Measurements from ENCODE around the gene TLX1.
A peak's percentile ranks its signal among the peaks of the same experiment; 100 is the strongest.

Gene TLX1

DNA sequence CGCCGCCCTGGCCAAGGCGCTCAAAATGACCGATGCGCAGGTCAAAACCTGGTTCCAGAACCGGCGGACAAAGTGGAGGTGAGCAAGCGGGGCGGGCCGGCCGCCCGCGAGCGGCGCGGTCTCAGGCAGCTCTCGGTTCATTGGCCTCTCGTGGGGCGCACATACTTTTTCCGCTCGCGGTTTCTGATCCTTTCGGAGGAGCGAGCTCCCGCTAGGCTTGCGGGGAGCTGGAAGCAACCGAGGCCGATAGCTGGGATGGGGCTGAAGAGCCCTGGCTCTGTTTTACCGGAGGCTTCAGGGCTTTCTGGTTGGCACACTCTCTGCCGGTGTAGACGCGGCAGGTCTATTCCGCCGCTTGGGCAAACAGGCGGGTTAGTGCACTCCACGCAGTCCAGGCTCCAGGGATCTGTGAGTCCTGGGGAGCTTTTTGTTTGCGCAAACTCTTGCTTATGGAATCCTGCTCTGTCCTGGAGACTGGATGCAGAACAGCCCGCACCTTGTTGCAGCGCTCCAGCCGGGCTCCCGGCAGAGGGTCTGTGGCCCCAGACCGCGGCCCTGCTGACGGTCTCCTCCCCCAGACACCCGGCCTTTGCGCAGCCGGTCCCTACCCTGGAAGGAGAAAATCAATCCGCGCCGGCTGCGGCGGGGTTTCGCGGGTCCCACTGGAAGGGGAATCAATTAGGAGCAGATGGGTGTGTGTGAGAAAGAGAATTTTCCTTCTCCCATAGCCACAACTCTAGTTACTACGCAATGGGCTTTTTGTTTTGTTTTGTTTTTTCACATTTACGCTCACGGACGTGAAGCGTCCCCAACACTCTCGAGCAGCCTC, 3.4 kb downstream of the TLX1 start:
- no peak for DNase-seq

DNA sequence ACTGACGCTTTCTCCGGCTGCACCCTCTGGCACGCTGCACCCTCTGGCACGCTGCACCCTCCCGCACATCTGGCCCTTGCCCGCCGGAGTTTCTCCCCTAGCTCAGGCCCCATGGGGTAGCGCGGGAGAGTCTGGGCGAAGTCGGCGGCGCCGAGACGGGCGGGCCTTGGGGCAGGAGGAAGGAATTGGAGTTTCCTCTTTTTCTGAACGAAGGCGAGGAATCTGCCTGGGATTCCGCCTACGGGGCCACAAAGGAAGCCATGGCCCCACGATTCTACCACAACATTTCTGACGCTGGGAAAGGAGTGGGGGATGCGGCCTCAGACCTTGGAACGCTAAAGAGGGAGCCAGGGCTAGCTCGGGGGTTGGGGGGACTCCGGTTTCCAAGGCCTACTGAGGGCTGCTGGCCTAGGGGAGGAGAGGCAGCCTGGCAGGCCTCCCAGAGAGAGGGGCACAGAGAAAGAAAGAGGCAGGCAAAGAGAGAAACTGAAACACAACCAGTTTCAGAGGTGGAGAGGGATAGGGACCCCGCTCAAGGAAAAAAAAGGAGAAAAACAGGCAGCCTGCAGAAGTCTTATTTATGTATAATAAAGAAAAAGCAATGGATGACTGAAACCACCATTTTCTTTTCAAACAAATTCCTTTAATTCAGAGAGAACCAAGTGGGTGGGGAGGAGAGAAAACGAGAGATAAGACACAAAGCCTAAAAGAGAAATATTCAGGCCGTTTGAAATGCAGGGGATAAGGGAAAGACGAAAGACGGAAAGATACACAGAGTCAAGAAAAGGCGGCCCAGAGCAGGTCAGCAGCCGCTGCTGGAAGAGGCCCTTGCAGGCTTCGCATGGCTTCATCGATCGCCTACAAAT, 4.3 kb downstream of the TLX1 start:
- no peak for DNase-seq

DNA sequence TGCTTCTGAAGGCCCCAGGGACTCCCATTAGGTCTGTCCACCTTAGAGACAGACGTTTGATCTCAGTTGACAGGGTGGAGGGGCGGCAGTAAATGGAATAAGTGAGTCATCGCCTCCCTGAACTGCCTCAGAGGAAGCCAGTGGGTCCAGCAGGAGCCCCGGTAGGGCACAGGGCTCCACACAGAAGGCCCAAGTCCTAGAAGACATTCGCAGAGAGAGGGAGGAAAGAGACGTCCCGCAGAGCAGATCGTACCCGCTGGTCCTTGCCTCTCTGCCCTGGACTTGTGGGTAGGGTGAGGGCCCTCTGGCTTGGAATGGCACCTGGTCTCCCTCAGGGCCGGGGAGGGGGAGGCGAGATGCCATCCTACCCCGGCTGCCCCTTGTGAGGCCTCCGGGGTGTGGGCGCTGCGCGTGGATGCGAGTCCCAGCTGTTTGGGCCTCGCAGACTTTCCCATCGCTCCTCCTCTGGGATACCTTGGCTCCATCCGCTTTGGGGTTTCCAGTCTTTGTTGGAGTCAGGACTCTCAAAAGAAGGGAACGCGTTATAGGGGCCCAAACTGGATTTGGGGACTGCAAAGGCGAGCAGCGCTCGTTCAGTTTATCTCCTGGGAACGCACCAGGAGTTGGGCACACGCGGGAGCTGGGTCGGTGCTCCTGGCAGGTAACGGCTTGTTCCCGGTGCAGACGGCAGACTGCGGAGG, 5.1 kb downstream of the TLX1 start:
- DNase-seq = no peak

DNA sequence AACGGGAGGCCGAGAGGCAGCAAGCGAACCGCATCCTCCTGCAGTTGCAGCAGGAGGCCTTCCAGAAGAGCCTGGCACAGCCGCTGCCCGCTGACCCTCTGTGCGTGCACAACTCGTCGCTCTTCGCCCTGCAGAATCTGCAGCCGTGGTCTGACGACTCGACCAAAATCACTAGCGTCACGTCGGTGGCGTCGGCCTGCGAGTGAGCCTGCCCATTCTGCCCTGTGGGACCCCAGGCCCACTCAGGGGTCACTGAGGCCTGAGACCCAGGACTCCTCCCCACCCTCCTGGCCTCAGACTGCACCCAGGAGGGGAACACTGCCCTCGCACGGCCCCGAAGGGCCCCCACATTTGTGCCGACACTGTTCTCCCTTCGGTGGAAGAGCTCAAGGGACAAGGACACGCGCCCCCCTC, 5.6 kb downstream of the TLX1 start:
- no peak for DNase-seq

- DNase-seq = no peak
Observed at GRCh38 chr10:101137271-101137670, 6.2 kb downstream of the TLX1 start.

DNA sequence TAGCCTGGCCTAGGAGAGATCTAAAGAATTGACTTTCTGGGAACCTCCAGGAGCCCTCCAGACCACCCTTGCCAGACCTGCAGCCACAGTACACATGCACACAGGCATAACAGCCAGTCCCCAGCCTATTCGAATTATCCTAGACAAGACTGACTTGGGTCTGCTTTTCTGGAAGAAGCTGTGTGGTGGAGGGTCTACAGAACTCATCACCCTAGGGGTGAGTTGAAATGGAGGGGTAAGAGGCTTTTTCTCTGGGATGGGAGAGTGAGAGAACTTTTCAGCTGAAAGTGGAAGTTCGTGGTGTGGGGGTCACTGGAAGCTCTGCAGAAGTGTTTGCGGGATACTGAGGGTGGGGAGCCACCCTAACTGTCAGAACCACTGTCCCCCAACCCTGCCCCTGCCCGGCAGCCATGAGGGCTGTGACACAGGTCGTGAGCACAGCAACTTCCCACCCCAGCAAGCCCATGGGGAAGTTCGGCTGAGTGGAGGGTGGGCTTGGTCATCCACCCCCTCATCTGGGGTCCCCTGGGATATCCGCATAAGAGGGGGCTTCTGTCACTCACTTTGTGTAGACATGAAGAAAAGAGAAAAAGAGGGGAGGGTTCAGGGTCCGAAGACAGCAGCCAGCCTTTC, 7.8 kb downstream of the TLX1 start:
- DNase-seq = no peak

DNA sequence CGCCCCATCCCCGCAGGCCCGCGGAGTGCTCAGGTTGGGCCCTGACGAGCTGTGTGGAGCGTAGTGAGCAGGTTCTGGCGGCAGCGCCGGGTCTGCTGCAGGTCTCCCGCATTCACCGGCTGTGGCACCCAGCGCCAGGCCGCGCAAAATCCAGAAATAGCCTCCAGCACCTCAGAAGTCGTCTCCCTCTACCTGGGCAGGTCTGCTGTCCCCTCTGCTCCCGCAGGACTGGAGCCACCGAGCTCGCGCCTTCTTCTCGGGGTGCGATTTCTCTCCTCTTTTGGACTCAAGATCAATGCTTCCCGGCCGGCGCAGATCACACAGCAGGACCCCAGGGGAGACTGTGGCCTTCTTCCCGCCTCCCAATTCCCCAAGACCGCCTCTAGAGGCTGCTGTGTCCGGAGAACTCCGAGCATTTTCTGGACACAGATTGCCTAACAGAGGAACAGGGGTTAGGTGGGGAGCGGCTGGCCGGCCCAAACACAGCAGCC, 8.4 kb downstream of the TLX1 start:
- DNase-seq = no peak

- DNase-seq = no peak
Observed at GRCh38 chr10:101140084-101140949, 9.2 kb downstream of the TLX1 start.

- no peak for DNase-seq
Observed at GRCh38 chr10:101140950-101141615, 10.0 kb downstream of the TLX1 start.

- peak; percentile 81 for DNase-seq
Observed at GRCh38 chr10:101141616-101142532, 10.8 kb downstream of the TLX1 start.

GRCh38 chr10:101142533-101143344, 11.6 kb downstream of the TLX1 start:
- DNase-seq = no peak

DNA sequence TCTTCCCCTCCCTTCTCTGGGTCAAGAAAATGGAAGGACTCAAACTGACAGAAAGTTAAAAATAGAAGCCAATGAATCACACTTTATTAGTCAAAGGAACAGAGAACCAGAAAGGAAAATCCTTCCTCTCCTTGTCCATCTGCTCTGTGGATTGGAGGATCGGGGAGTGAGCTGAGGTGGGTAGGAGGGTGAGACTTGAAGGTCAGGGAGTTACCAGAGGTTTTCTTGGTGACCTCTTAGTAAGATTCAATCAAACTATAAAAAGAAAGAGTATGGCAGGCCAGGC, 12.2 kb downstream of the TLX1 start:
- no peak for DNase-seq

DNA sequence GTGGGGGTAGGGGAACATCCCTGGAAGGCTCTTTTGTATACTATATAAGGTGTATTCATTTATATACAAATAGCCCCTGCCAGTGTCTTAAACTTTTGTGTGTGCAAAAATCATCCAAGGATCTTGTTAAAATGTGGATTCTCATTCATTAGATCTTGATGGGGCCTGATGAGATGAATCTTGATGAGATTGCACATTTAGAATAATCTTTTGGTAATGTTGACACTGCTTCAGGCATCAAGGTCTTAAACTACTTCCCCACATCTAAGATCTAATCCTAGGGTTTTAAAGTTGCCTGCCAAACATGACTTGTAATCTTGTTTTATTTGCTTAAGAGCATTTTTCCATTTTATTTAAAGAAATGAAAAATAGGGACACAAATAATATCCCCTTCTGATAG, 13.0 kb downstream of the TLX1 start:
- DNase-seq = no peak

- no peak for DNase-seq
Observed at GRCh38 chr10:101145145-101145544, 14.0 kb downstream of the TLX1 start.

DNA sequence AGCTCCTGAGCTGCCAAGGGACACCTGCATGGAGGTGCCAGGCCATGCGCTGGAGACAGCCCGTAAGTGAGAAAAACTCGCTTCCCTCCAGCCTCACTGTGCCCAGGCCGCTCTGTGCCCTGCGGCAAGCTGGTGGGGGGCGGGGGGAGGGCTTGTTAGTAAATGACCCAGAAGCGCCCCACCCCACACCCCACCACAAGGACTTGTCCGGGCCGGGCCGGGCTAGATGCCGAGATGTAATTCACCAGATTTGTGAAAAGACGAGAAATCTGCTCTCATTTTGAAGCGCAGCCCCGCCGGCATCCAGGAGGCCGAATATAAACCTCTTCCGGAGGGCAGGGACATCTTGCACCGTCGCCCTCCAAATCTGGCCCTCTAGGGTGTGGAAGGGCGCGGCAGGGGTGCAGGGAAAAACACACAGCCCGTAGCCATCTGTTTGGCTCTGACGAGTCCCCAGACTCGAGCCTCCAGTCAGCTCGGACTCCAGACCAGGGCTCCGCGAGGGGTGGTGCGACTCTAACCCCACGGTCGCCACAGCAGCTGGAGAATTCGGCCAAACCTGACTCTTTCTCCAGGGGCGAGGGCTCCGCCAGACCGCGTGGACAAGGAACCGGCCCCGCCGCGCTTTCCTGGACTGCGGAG, 14.8 kb downstream of the TLX1 start:
- DNase-seq = no peak

GRCh38 chr10:101146392-101147251, 15.5 kb downstream of the TLX1 start:
- no peak for DNase-seq

GRCh38 chr10:101151395-101151794, 20.3 kb downstream of the TLX1 start:
- DNase-seq = no peak

DNA sequence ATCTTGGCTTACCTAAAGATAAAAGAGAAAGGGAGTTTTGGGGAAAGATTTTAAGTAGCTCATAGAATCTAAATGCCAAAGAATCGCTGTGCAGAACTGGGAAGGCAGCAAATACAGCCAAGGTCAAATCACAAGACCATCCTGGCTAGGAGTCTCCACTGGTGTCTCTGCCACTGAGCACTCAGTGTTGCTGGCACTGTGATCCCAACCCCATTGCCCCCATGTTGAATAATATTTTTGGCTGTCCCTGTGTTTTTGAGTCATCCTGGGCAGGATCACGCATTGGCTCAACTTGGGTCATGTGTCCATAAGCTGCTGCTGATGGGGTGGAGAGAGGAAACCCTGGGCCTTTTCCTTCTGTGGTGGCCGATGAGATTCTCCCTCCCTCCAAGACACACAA, 21.2 kb downstream of the TLX1 start:
- no peak for DNase-seq
